Subcutaneous adipose tissue (tissue), 4 donors: ENCODE results near the gene GNG7. TPM values are rescaled to one million over a fixed set of nuclear protein-coding genes. Genes with fewer than 3 reads are reported as not detected.

Source experiments
- CTCF ChIP-seq: fragments of 450-650 bp; IDR thresholded peaks from one replicate; pipeline ENCODE4 v1.5.1; 2016; ENCODE audit warnings: low read depth, mild to moderate bottlenecking, control low read depth, antibody characterized with exemption, moderate library complexity
- total RNA-seq, 4 donors: library from RNA; depleted of rRNA; stranded (reverse); fragments of >200 nt; gene quantifications; one replicate each; pipeline ENCODE4 v1.1.0, GENCODE V29; 2016

GNG7 gene
- total RNA-seq, 4 donors from 2014 or later: 0.16 to 3.6 (median 0.82) TPM

- no peak for TF ChIP-seq CTCF
These were observed 54.4 kb downstream of the GNG7 start for GRCh38 chr19:2648099-2648498.

GRCh38 chr19:2646866-2647535 lies 55.5 kb downstream of the GNG7 start:
- TF ChIP-seq CTCF: no peak

- TF ChIP-seq CTCF: no peak
These were observed 56.7 kb downstream of the GNG7 start for GRCh38 chr19:2645826-2646225.

GRCh38 chr19:2641332-2641698 lies 61.2 kb downstream of the GNG7 start:
- TF ChIP-seq CTCF: no peak

GRCh38 chr19:2640563-2641331 lies 61.7 kb downstream of the GNG7 start:
- no peak for TF ChIP-seq CTCF

GRCh38 chr19:2639999-2640398 lies 62.5 kb downstream of the GNG7 start:
- no peak for TF ChIP-seq CTCF

GRCh38 chr19:2638417-2638940 lies 64.0 kb downstream of the GNG7 start:
- TF ChIP-seq CTCF: no peak
